ENCODE measurements around the gene NEU1. TPM values are rescaled to one million over a fixed set of nuclear protein-coding genes. Genes with fewer than 3 reads are reported as not detected.

The NEU1 gene
- polyA plus RNA-seq, 2 of the 4 experiments (the other 2 are of a cell fraction), result 15.8 to 19.2 TPM

DNA sequence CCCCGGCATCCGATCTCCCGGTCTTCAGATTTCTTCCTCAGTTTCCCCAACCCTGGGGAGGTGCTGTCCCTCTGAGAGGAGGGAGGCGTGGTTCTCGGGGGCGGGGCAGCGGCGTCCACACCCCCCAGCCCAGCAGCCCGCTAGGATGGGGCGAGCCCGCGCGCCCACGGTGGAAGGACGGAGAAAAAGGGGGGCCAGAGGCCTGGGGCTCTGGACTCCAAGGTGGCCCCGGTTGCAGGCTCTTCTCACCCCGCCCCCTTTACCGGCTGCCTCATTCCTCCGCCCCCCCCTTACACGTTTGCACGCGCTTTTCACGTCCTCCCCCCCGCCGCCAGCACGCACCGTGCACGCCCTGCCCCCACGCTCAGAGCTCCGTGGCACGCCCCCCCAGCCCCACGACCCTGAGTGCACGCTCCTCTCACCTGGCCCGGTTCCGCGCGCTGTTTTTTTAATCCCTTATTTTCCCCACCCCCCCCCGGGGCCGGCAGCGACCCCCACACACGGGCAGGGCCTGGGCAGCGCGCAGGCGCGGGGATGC lies 38.9 kb upstream of the NEU1 start (continued):
- TF ChIP-seq CEBPB (IDR thresholded peaks at IDR 0.05), result no peak
- no peak for TF ChIP-seq RFX5 (IDR thresholded peaks at IDR 0.05)
- TF ChIP-seq CBX8 (IDR thresholded peaks at IDR 0.05), result no peak
- TF ChIP-seq EHMT2 (IDR thresholded peaks at IDR 0.05; ENCODE audit: low read depth), result no peak
- TF ChIP-seq KDM5A (IDR thresholded peaks at IDR 0.05), result no peak
- TF ChIP-seq, protein P1, sequence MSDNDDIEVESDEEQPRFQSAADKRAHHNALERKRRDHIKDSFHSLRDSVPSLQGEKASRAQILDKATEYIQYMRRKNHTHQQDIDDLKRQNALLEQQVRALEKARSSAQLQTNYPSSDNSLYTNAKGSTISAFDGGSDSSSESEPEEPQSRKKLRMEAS (IDR thresholded peaks at IDR 0.05), result peak; percentile 10; the same call in 1 of the 2 replicates

DNA sequence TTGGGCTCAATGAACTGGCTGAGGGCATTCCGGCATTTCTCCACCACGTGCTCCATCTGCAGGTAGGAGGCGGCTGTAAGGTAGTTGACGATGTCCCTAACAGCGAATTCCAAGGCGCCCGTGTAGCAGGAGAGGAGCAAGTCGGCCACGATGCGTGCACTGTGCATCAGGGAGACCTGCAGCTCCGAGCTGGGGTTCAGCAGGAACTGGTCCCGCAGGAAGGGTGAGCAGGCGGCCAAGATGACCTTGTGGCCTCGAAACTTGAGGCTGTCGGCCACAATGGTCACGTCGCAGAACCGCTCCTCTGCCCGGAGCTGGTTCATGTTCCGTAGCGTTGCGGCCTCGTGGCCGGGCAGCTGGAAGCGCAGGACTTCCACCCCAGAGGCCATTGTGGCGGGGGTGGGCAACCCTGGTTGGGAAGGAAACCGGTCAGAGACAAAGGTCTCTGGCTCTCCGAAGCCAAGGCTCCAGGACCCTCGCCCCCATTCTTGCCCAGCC lies 38.3 kb upstream of the NEU1 start:
- DNase-seq (ENCODE audit: low read depth in 1 of 2, low spot score in 1 of 2), result no peak
- 77% methylated on average over 23 of the region's 29 CpGs for WGBS (ENCODE audit: missing lambda C conversion rate)
- H3K27ac ChIP-seq, result peak overlapping the region; percentile 98
- H3K4me1 ChIP-seq, result peaks cover 24% of the 10 kb centered on the region
- FAIRE-seq, result no peak
- no peaks in the 10 kb centered on the region for H3K9me3 ChIP-seq
- ChIA-PET POLR2A (no interaction called here), CTCF (interaction anchor here (0.7 kb wide), 1 partner anchor 11 kb away, joined by 4 read pairs; no protein-coding TSS in a partner anchor)
- ATAC-seq, result no peak
- H3K4me2 ChIP-seq, result peak overlapping the region; percentile 66
- TF ChIP-seq, protein P2, sequence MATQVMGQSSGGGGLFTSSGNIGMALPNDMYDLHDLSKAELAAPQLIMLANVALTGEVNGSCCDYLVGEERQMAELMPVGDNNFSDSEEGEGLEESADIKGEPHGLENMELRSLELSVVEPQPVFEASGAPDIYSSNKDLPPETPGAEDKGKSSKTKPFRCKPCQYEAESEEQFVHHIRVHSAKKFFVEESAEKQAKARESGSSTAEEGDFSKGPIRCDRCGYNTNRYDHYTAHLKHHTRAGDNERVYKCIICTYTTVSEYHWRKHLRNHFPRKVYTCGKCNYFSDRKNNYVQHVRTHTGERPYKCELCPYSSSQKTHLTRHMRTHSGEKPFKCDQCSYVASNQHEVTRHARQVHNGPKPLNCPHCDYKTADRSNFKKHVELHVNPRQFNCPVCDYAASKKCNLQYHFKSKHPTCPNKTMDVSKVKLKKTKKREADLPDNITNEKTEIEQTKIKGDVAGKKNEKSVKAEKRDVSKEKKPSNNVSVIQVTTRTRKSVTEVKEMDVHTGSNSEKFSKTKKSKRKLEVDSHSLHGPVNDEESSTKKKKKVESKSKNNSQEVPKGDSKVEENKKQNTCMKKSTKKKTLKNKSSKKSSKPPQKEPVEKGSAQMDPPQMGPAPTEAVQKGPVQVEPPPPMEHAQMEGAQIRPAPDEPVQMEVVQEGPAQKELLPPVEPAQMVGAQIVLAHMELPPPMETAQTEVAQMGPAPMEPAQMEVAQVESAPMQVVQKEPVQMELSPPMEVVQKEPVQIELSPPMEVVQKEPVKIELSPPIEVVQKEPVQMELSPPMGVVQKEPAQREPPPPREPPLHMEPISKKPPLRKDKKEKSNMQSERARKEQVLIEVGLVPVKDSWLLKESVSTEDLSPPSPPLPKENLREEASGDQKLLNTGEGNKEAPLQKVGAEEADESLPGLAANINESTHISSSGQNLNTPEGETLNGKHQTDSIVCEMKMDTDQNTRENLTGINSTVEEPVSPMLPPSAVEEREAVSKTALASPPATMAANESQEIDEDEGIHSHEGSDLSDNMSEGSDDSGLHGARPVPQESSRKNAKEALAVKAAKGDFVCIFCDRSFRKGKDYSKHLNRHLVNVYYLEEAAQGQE (IDR thresholded peaks at IDR 0.05), result no peak
- TF ChIP-seq, protein P3, sequence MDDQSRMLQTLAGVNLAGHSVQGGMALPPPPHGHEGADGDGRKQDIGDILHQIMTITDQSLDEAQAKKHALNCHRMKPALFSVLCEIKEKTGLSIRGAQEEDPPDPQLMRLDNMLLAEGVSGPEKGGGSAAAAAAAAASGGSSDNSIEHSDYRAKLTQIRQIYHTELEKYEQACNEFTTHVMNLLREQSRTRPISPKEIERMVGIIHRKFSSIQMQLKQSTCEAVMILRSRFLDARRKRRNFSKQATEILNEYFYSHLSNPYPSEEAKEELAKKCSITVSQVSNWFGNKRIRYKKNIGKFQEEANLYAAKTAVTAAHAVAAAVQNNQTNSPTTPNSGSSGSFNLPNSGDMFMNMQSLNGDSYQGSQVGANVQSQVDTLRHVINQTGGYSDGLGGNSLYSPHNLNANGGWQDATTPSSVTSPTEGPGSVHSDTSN (IDR thresholded peaks at IDR 0.05), result 0 out of 2 replicates have a peak, but pooled peaks have one; percentile 32
- TF ChIP-seq, protein P1 (IDR thresholded peaks at IDR 0.05), result 0 out of 2 replicates have a peak, but pooled peaks have one; percentile 40
- peak overlapping the region; percentile 90 for H3K4me3 ChIP-seq

DNA sequence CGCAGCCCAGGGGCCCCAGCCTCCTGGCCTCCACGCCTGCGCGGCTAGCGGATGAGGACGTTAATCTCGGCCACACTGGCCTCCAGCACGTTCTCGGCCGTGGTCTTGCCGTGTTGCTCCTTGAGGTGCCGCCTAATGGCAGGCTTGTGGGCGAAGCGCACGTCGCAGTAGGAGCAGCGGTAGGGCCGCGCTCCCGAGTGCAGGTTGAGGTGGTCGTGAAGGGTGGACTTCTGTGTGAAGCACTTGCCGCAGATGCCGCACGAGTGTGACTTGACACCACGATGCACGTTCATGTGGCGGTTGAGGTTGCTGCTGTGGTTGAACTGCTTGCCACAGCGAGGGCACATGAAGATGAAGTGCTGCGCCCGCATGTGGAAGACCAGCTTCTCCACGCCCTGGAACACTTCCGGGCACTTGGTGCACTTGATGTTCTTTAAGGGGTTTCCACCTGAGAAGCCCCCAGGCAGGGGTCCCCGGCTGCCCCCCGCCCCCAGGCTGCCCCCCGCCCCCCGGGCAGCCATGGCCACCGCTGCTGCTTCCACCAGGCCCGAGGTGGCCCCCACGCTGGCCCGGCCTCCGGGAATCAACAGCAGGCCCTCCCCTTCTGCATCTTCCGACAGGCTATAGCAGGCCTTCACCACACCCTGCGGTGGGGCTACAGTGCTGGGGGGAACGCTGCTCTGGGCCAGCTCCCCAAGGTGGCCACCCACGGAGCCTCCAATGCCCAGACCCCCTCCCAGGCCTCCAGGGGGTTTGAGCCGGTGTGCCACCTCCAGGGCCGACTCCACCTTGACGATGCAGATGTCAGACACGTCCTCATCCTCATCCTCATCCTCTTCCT lies 37.5 kb upstream of the NEU1 start:
- Histone ChIP-seq H3K9me3 (no peaks in the 10 kb centered on the region), H3K4me1 (peaks cover 24% of the 10 kb centered on the region), H3K4me2 (no peak overlapping the region), H3K27ac (no peak overlapping the region), H3K4me3 (no peak overlapping the region)
- FAIRE-seq (no peak), ATAC-seq (no peak), DNase-seq (ENCODE audit: low read depth in 1 of 2, low spot score in 1 of 2) (no peak)
- WGBS (ENCODE audit: missing lambda C conversion rate), result 92% methylated on average over 30 of the region's 49 CpGs
- POLR2A ChIA-PET, result no interaction called here
- CTCF ChIA-PET, result interaction anchor here (0.7 kb wide), 1 partner anchor 10 kb away, joined by 4 read pairs; no protein-coding TSS in a partner anchor
- no peak for TF ChIP-seq HOXB5 (CRISPR knock-in tag; IDR thresholded peaks at IDR 0.05)

DNA sequence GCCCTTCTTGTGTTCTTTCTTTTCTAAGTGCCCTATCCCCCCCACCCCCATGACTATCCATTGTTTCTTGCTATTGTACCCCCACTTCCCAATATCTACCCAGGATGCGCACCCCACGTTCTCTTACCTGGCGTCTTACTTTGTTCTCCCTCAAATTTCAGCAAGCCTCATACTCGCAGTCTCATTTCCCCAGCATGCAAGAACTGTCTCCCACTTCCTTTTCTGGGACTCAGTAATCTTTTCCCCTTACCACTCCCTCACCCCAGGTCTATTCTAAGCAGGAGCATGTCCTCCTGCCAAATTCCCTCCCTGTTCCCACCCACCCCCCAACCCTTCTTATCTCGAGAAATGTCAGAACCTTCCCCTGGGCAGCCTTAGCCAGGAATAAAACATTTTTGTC lies 36.6 kb upstream of the NEU1 start:
- no peak for TF ChIP-seq EP300 (IDR thresholded peaks at IDR 0.05)
- H3K4me1 ChIP-seq, result peaks cover 24% of the 10 kb centered on the region
- no peak overlapping the region for H3K4me3 ChIP-seq
- H3K27ac ChIP-seq, result no peak overlapping the region
- H3K4me2 ChIP-seq, result peak overlapping the region; percentile 91; the same call in 2 of the 3 replicates
- FAIRE-seq (no peak), DNase-seq (ENCODE audit: low read depth in 1 of 2, low spot score in 1 of 2) (no peak), ATAC-seq (no peak)
- ChIA-PET CTCF (no interaction called here), POLR2A (interaction anchor here (2.1 kb wide), 1 partner anchor 46 kb away, joined by 14 read pairs; the partner anchor contains the start of gene CFB)
- WGBS (ENCODE audit: missing lambda C conversion rate), result 92% methylated on average over 4 of the region's 5 CpGs
- no peaks in the 10 kb centered on the region for H3K9me3 ChIP-seq

Measured in A549 (cell line).